ENCODE measurements around the gene FGL2.

DNA sequence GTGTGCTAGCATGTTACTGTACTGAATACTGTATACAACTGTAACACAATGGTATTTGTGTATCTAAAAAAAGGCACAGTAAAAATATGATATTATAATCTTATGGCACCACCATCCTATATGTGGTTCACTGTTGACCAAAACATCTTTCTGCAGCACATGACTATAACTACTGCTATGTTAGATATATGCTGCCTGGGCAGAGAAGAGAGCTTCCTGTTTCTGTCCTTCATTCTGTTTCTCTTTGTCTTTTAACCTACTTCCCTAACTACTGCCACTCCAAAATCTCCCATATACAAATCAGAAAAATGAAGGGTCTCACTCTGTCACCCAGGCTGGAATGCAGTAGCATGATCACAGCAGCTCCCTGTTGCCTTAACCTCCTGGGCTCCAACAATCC, 8.8 kb upstream of the FGL2 start:
- TF ChIP-seq CTCF (IDR thresholded peaks at IDR 0.05) (no peak), FOSB (CRISPR knock-in tag; IDR thresholded peaks at IDR 0.05) (no peak), CBX2 (IDR thresholded peaks at IDR 0.05; ENCODE audit: borderline replicate concordance, low read depth) (no peak), ESRRA (IDR thresholded peaks at IDR 0.05; ENCODE audit: borderline replicate concordance, low read length) (no peak), RAD21 (conservative IDR thresholded peaks at IDR 0.05 in 1 of 2, IDR thresholded peaks at IDR 0.05 in 1 of 2) (no peak), HOXB5 (CRISPR knock-in tag; IDR thresholded peaks at IDR 0.05) (no peak), REST (IDR thresholded peaks at IDR 0.05) (no peak), RCOR1 (IDR thresholded peaks at IDR 0.05; ENCODE audit: low read depth, low read length) (no peak), BHLHE40 (IDR thresholded peaks at IDR 0.05; ENCODE audit: low read depth, low read length) (no peak)
- TF ChIP-seq, protein P1, sequence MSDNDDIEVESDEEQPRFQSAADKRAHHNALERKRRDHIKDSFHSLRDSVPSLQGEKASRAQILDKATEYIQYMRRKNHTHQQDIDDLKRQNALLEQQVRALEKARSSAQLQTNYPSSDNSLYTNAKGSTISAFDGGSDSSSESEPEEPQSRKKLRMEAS (IDR thresholded peaks at IDR 0.05), result no peak

Measured in A549 (cell line).